Activated CD4-positive, alpha-beta memory T cell treated with anti-CD3 and anti-CD28 coated beads, Interleukin-2, amount 10 ng/mL, durations not matched to agents 7 days and 5 days (primary cell): ENCODE data around the gene DEDD2. TPM values are rescaled to one million over a fixed set of nuclear protein-coding genes. Genes with fewer than 3 reads are reported as not detected.

Experiments used
- CTCF ChIA-PET: fragments of 350-600 bp; sonication (Branson Sonifier 250); formaldehyde crosslinking; loops from one replicate; lab custom pipeline; 2021; ENCODE audit warnings: antibody characterized with exemption, inconsistent platforms; lab: Charles Lee
- POLR2A ChIA-PET: fragments of 350-600 bp; sonication (Branson Sonifier 250); formaldehyde crosslinking; loops from one replicate; lab custom pipeline; 2021; ENCODE audit warnings: antibody characterized with exemption; lab: Charles Lee
- DNase-seq: peaks from one replicate; pipeline ENCODE4 v3.0.0-alpha.2; 2020
- H3K27ac Mint-ChIP-seq: one replicate; pipeline ENCODE4 v1.8.0; 2021; ENCODE audit warnings: mild to moderate bottlenecking, mixed read lengths
- H3K27me3 Mint-ChIP-seq: one replicate; pipeline ENCODE4 v1.8.0; 2021; ENCODE audit warnings: mixed read lengths
- H3K36me3 Mint-ChIP-seq: one replicate; pipeline ENCODE4 v1.8.0; 2021; ENCODE audit warnings: low read depth, mixed read lengths
- H3K4me1 Mint-ChIP-seq: one replicate; pipeline ENCODE4 v1.8.0; 2021; ENCODE audit warnings: mixed read lengths
- H3K4me3 Mint-ChIP-seq: one replicate; pipeline ENCODE4 v1.8.0; 2021; ENCODE audit warnings: mild to moderate bottlenecking, mixed read lengths
- H3K9me3 Mint-ChIP-seq: one replicate; pipeline ENCODE4 v1.8.0; 2021; ENCODE audit warnings: mixed read lengths
- total RNA-seq, 2 experiments: library from RNA; stranded (reverse); gene quantifications; one replicate each; pipeline ENCODE4 v1.2.3, GENCODE V29; 2021

DEDD2 gene
- total RNA-seq, 2 experiments from 2014 or later = 54.1 to 59.8 TPM

DNA sequence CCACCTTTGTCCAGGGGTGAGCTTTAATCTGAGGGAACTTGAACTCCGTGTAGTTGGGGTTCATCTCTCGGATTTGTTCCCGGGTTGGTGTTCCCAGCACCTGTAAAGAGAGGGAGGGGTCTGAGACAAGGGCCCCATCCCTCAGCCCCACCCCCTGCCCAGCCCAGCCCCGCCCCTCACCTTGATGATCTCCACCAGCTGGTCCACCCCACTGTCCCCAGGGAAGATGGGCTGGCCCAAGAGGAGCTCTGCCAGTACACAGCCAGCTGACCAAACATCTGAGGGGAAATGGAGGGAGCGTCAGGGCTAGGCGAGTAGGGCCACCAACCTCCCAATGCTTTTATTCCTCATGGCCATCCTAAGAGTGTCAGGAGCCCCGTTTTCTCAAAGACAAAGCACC is 15.6 kb upstream of the DEDD2 start:
- Mint-ChIP-seq H3K4me1 (peaks cover 12% of the 10 kb centered on the region), H3K9me3 (no peaks in the 10 kb centered on the region), H3K4me3 (no peak overlapping the region), H3K27me3 (no peaks in the 10 kb centered on the region), H3K36me3 (peaks cover 73% of the 10 kb centered on the region), H3K27ac (no peak overlapping the region)
- ChIA-PET POLR2A (interaction anchor here (1.3 to 3.4 kb wide), 2 partner anchors 9 to 13 kb away, joined by 3 to 17 read pairs; partner anchors contain the start of genes GSK3A and ZNF526), CTCF (no interaction called here)
- DNase-seq = no peak

DNA sequence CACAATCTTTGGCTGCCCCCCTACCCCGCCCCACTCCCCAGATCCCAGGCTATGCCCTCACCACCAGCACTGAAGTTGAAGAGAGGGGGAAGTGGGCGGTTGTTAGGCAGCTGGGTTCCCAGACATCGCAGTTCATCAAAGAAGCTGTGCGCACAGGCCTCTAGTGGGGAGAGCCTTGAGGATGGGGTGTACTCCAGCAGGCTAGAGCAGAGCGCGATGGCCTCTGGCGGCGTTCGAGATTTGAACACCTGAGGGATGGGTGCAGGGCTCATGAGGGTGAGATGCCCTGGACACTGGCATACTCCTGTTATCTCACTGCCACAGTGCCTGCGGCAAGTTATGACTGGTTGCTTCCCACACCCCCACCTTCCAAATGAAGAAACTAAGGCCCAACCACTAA is 15.0 kb upstream of the DEDD2 start:
- Mint-ChIP-seq H3K36me3 (peaks cover 76% of the 10 kb centered on the region), H3K4me3 (no peak overlapping the region), H3K27ac (no peak overlapping the region), H3K4me1 (peaks cover 16% of the 10 kb centered on the region), H3K9me3 (no peaks in the 10 kb centered on the region), H3K27me3 (no peaks in the 10 kb centered on the region)
- CTCF ChIA-PET = no interaction called here
- DNase-seq = no peak
- POLR2A ChIA-PET = interaction anchor here (3.4 kb wide), 1 partner anchor 10 kb away, joined by 17 read pairs; the partner anchor contains the start of gene GSK3A

DNA sequence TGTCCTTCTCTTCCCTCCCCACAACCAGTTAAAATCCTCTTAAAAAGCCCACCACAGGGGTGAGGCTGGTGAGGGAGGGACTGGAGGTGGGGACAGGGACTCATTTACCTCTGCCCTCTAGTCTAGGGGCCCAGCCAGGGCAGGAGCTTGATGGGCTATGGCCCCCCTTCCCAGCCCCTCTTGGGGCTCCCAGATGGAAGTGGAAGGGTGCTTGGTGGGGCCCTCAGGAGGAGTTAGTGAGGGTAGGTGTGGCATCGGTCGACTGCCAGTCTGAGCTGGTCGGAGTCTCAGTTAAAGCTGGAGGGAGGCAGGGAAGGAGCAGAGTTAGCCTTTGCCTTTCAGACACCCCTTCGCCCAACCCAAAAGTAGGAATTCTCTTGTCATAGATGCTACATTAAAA is 13.1 kb upstream of the DEDD2 start:
- POLR2A ChIA-PET = interaction anchor here (0.9 to 1.2 kb wide), 4 partner anchors 8 to 32 kb away, joined by 3 to 4 read pairs (median 4); partner anchors contain the start of gene GSK3A

DNA sequence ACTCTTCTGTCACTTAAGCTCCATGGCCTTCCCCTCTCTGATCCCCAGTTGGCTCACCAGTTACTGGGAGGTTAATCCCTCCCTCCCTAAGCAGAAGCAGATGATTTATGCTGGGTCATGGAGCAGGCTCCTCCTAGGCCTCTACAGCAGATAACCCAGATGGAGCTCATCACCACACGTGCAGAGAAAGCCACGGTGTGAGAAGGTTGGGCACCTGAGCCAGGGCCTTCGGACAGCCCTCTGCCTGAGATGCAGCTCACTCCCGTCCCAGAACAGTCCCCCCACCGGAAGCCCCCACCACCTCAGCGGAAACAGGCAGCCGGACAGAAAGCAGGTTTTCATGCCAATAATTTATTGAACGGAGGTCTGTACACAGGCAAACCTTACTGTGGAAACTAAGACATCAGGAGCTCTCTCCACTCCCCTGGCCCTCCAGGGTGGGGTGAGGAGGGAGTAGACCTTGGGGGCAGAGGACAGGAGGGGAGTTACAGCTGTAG is 12.4 kb upstream of the DEDD2 start:
- no peak for DNase-seq

More for the DNA sequence above, 13.1 kb upstream of the DEDD2 start:
- no peaks in the 10 kb centered on the region for H3K27me3 Mint-ChIP-seq
- H3K4me3 Mint-ChIP-seq = no peak overlapping the region
- CTCF ChIA-PET = no interaction called here
- no peak overlapping the region for H3K27ac Mint-ChIP-seq
- peaks cover 81% of the 10 kb centered on the region for H3K36me3 Mint-ChIP-seq
- DNase-seq = no peak
- no peaks in the 10 kb centered on the region for H3K9me3 Mint-ChIP-seq
- peaks cover 19% of the 10 kb centered on the region for H3K4me1 Mint-ChIP-seq

DNA sequence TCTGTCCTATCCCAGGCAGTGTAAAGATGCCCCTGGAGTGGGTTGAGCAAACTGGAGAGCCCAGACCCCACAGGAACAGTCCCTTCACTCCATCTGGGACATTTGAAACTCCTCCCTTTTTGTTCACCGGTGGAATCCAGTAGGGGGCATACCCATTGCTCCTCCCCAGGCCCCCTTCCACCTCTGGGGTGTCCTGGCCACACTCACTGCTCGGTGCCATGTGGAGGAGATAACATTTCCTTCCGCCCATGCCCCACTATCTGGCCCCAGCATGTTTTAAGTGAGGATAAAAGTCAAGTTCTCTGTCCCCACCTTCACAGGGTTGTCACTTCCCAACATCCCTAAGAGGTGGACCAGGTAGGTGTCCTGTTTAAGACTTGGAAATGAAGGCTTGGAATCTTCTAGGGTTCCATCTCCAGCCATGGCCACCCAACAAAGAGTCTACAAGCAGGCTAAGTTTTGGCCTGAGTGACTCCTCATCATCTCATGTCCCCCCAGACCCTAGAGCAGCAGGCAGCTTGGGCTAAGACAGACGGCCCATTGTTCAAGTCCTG is 11.9 kb upstream of the DEDD2 start:
- ChIA-PET POLR2A (interaction anchor here (0.6 to 1.2 kb wide), 7 partner anchors 8 to 13 kb away, joined by 3 to 4 read pairs (median 3); partner anchors contain the start of genes GSK3A and ZNF526), CTCF (interaction anchor here (1.1 kb wide), 2 partner anchors 13 kb away, joined by 3 to 6 read pairs; partner anchors contain the start of gene GSK3A)
- Mint-ChIP-seq H3K4me1 (peaks cover 19% of the 10 kb centered on the region), H3K4me3 (no peak overlapping the region), H3K27me3 (no peaks in the 10 kb centered on the region), H3K36me3 (peaks cover 77% of the 10 kb centered on the region), H3K27ac (peak overlapping the region; percentile 36), H3K9me3 (no peaks in the 10 kb centered on the region)
- DNase-seq = no peak

More for the DNA sequence above, 12.4 kb upstream of the DEDD2 start:
- POLR2A ChIA-PET = interaction anchor here (0.8 to 1.2 kb wide), 5 partner anchors 9 to 13 kb away, joined by 3 to 4 read pairs (median 3); partner anchors contain the start of genes GSK3A and ZNF526
- H3K27me3 Mint-ChIP-seq = no peaks in the 10 kb centered on the region
- peaks cover 17% of the 10 kb centered on the region for H3K4me1 Mint-ChIP-seq
- H3K4me3 Mint-ChIP-seq = no peak overlapping the region
- CTCF ChIA-PET = interaction anchor here (1.1 kb wide), 2 partner anchors 13 kb away, joined by 3 to 6 read pairs; partner anchors contain the start of gene GSK3A
- H3K27ac Mint-ChIP-seq = peak overlapping the region; percentile 36
- H3K9me3 Mint-ChIP-seq = no peaks in the 10 kb centered on the region
- H3K36me3 Mint-ChIP-seq = peaks cover 77% of the 10 kb centered on the region

DNA sequence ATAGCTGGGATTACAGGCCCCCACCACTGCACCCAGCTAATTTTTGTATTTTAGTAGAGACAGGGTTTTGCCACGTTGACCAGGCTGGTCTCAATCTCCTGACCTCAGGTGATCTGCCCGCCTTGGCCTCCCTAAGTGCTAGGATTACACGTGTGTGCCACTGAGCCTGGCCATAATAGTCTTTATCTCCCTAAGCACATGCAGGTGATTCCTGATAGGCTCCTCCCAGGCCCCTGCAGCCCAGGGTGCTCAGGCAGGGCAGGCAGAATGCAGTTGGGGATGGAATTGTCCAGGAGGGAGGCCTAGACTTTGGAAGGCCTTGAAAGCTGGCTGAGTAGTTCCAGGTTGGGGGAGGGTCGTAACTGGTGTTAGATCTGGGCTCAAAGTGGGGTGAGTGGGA is 11.2 kb upstream of the DEDD2 start:
- H3K27ac Mint-ChIP-seq = no peak overlapping the region
- CTCF ChIA-PET = interaction anchor here (0.6 to 0.8 kb wide), 3 partner anchors 77 to 1686 kb away, joined by 3 to 4 read pairs (median 3); no protein-coding TSS in a partner anchor
- H3K4me1 Mint-ChIP-seq = peaks cover 19% of the 10 kb centered on the region
- no peaks in the 10 kb centered on the region for H3K27me3 Mint-ChIP-seq
- no peaks in the 10 kb centered on the region for H3K9me3 Mint-ChIP-seq
- POLR2A ChIA-PET = interaction anchor here (0.6 to 2.1 kb wide), 4 partner anchors 8 to 14 kb away, joined by 3 to 6 read pairs (median 4); partner anchors contain the start of genes DEDD2, GSK3A and ZNF526
- peaks cover 74% of the 10 kb centered on the region for H3K36me3 Mint-ChIP-seq
- DNase-seq = no peak
- H3K4me3 Mint-ChIP-seq = no peak overlapping the region

DNA sequence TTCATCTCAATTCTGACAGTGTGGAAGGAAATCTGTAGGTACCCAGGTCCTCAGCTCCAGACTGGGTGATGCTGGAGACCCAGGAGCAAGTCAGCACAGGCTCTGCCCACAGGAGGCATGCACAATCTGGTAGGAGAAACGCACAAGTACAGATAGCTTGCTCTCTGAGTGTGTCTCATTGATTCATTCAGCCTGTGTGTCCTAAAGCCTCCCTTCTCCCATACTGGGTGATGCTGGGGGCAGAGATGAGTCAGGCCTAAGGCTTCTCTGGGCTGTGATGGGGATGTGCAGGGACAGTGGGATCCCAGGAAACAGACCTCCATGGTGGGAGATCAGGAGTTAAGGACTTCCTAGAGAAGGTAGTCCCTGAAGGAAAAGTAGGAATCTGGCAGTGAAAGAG is 9.4 kb upstream of the DEDD2 start:
- CTCF ChIA-PET = no interaction called here
- no peak for DNase-seq
- Mint-ChIP-seq H3K4me3 (no peak overlapping the region), H3K9me3 (no peaks in the 10 kb centered on the region), H3K36me3 (peaks cover 67% of the 10 kb centered on the region), H3K4me1 (peaks cover 31% of the 10 kb centered on the region), H3K27me3 (no peaks in the 10 kb centered on the region), H3K27ac (no peak overlapping the region)
- POLR2A ChIA-PET = interaction anchor here (1.6 to 2.1 kb wide), 2 partner anchors 10 to 15 kb away, joined by 4 to 6 read pairs; partner anchors contain the start of genes DEDD2 and GSK3A

DNA sequence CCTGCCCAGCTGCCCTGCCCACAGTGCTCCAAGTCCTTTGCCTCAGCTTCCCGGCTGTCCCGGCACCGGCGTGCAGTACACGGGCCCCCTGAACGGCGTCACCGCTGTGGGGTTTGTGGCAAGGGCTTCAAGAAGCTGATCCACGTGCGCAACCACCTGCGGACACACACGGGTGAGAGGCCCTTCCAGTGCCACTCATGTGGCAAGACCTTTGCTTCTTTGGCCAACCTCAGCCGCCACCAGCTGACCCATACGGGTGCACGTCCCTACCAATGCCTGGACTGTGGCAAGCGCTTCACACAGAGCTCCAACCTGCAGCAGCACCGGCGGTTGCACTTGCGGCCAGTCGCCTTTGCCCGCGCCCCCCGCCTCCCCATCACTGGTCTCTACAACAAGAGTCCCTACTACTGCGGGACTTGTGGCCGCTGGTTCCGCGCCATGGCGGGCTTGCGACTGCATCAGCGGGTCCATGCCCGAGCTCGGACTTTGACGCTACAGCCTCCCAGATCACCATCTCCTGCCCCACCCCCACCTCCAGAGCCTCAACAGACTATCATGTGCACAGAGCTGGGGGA is 8.3 kb upstream of the DEDD2 start:
- H3K27ac Mint-ChIP-seq = no peak overlapping the region
- DNase-seq = no peak
- ChIA-PET CTCF (no interaction called here), POLR2A (interaction anchor here (0.7 kb wide), 1 partner anchor 519 kb away, joined by 3 read pairs; no protein-coding TSS in a partner anchor)
- H3K9me3 Mint-ChIP-seq = no peaks in the 10 kb centered on the region
- peaks cover 36% of the 10 kb centered on the region for H3K4me1 Mint-ChIP-seq
- H3K36me3 Mint-ChIP-seq = peaks cover 58% of the 10 kb centered on the region
- no peaks in the 10 kb centered on the region for H3K27me3 Mint-ChIP-seq
- H3K4me3 Mint-ChIP-seq = no peak overlapping the region

DNA sequence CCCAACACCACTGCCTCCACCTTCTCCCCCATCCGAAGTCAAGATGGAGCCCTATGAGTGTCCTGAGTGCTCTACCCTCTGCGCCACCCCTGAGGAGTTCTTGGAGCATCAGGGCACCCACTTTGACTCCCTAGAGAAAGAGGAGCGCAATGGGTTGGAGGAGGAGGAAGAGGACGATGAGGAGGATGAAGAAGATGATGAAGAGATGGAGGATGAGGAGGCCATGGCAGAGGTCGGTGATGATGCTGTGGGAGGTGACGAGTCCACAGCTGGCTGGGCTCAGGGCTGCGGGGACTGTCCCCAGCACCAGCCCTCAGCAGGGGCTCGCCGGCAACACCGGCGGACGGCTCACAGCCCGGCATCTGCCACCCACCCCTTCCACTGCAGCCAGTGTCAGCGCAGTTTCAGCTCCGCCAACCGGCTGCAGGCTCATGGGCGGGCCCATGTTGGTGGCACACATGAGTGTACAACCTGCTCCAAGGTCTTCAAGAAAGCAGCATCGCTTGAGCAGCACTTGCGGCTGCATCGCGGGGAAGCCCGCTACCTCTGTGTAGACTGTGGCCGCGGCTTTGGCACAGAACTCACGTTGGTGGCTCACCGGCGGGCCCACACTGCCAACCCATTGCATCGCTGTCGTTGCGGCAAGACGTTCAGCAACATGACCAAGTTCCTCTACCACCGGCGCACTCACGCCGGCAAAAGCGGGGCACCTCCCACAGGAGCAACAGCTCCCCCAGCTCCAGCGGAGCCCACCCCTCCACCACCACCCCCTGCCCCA is 7.7 kb upstream of the DEDD2 start:
- H3K27me3 Mint-ChIP-seq = no peaks in the 10 kb centered on the region
- ChIA-PET POLR2A (no interaction called here), CTCF (no interaction called here)
- H3K36me3 Mint-ChIP-seq = peaks cover 57% of the 10 kb centered on the region
- no peak for DNase-seq
- H3K4me1 Mint-ChIP-seq = peaks cover 39% of the 10 kb centered on the region
- H3K27ac Mint-ChIP-seq = peak overlapping the region; percentile 49
- no peaks in the 10 kb centered on the region for H3K9me3 Mint-ChIP-seq
- no peak overlapping the region for H3K4me3 Mint-ChIP-seq

DNA sequence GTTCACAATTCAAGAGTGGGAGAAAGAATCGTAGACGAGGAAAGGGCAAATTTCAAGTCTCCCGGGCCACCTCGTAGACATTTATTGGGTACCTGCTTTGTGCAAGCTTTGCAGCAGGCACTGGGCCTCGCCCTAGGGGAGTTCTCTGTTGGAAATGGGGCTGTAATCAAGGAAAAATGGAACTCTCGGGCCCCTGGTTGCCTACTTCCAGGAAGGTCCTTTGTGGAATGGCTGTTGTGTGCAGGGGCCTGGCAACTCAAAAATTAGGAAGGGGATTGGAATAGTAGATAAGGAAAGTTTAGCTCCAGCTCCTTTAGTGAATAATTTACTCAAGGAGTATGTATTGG is 3.2 kb upstream of the DEDD2 start:
- POLR2A ChIA-PET = interaction anchor here (0.8 to 3.6 kb wide), 14 partner anchors 8 to 76 kb away, joined by 3 to 27 read pairs (median 4); partner anchors contain the start of gene GSK3A
- peaks cover 56% of the 10 kb centered on the region for H3K4me1 Mint-ChIP-seq
- no peaks in the 10 kb centered on the region for H3K9me3 Mint-ChIP-seq
- no peak for DNase-seq
- H3K27ac Mint-ChIP-seq = peak overlapping the region; percentile 88
- peak overlapping the region; percentile 93 for H3K4me3 Mint-ChIP-seq
- no peaks in the 10 kb centered on the region for H3K27me3 Mint-ChIP-seq
- H3K36me3 Mint-ChIP-seq = peaks cover 35% of the 10 kb centered on the region
- CTCF ChIA-PET = interaction anchor here (1.0 to 3.4 kb wide), 7 partner anchors 19 to 88 kb away, joined by 3 to 19 read pairs (median 12); partner anchors contain the start of genes GSK3A and POU2F2

DNA sequence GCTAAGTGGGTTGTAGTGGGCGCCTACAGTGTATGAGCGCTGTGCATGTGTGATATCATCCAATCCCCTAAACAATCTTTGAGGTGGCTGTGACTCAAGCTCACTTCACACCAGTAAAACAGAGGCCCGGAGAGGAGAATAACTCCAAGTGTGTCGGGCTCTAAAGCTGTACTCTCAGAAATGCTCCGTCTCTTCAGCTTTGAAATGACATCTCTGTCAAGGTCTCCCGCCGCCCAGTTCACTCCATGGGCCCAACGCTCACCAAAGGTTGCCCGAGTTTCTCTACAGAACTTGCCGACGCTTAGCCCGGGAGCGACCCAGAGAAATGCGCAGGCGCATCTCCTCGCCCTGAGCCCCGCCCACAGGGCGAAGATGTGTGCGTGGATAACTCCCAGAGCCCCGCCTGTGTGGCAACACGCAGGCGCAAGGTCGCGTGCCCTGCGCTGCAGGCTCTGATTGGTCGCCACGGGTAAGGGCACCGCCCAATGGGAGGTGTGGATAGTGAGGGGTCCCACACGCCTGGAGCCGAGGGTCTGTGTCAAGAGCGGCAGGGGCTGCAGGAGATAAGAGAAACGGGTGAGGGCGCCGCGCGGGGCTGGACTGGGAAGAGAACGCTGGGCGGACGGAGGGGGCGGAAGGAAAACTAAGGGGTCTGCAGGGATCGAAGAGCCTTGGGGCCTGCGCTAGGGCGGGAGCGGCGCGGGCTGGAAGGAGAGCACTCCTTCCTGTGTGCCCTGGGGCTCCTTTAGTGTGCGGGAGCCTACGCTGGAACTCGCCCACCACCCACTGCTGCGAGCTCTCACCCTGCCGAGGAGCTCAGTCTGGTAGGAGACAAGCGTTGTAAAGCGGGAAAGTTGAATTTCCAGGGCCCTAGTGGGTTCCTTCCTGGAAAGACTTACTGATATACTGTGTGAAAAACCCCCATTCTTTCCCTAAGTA is 2.6 kb upstream of the DEDD2 start, which contains the start of gene ZNF526:
TSS of gene ZNF526 (plus strand) at position 501 of the 939 bp plus-strand sequence. CDS start 4,092 bp downstream, outside the sequence.
- H3K36me3 Mint-ChIP-seq = peaks cover 39% of the 10 kb centered on the region
- DNase-seq = peak; percentile 98
- peak within 1 kb of the TSS; percentile 93 for H3K4me3 Mint-ChIP-seq
- H3K27ac Mint-ChIP-seq = peak within 1 kb of the TSS; percentile 88
- no peaks in the 10 kb centered on the region for H3K27me3 Mint-ChIP-seq
- POLR2A ChIA-PET = interaction anchor here (0.8 to 3.6 kb wide), 20 partner anchors 9 to 97 kb away, joined by 3 to 27 read pairs (median 4); partner anchors contain the start of gene GSK3A
- peaks cover 63% of the 10 kb centered on the region for H3K4me1 Mint-ChIP-seq
- CTCF ChIA-PET = interaction anchor here (0.6 to 3.4 kb wide), 9 partner anchors 20 to 1799 kb away, joined by 3 to 19 read pairs (median 4); partner anchors contain the start of genes GSK3A and POU2F2
- no peaks in the 10 kb centered on the region for H3K9me3 Mint-ChIP-seq
